Right lobe of liver (tissue), 6 donors: ENCODE results near the gene LIPG. TPM values are rescaled to one million over a fixed set of nuclear protein-coding genes. Genes with fewer than 3 reads are reported as not detected.

Experiments used
- ATAC-seq, 4 donors: fragments of 200-7000 bp; cut with Tn5 transposase; one replicate each; pipeline ENCODE4 v1.9.1; 2020; ENCODE audit warnings: mild to moderate bottlenecking in 4 of 4, moderate library complexity in 4 of 4
- DNase-seq, 3 donors: peaks; one replicate each; pipeline ENCODE4 v3.0.0-alpha.2; 2020
- H3K27ac ChIP-seq, 3 donors: fragments of 200-600 bp; one replicate each; pipeline ENCODE4 v1.8.0; 2022
- H3K27me3 ChIP-seq, 2 donors: fragments of 200-600 bp; one replicate each; pipeline ENCODE4 v1.8.0; 2022
- H3K36me3 ChIP-seq, 4 donors: fragments of 200-600 bp; sonication (generic) in 1 of 4; one replicate each; pipeline versions ENCODE4 v1.5.1 to v1.8.0; 2017 to 2022; ENCODE audit warnings: control low read depth in 1 of 4
- H3K4me1 ChIP-seq, 4 donors: fragments of 200-600 bp; sonication (generic) in 1 of 4; one replicate each; pipeline versions ENCODE4 v1.5.1 to v1.8.0; 2017 to 2022; ENCODE audit warnings: control low read depth in 1 of 4
- H3K4me3 ChIP-seq, 3 donors: fragments of 200-600 bp; one replicate each; pipeline ENCODE4 v1.8.0; 2022
- H3K9me3 ChIP-seq, 4 donors: fragments of 200-600 bp; sonication (generic) in 1 of 4; one replicate each; pipeline versions ENCODE4 v1.5.1 to v1.8.0; 2017 to 2022; ENCODE audit warnings: control low read depth in 1 of 4
- CTCF ChIP-seq, 4 donors: fragments of 200-600 bp in 3 of 4; fragments of 450-650 bp in 1 of 4; IDR thresholded peaks; one replicate each; pipeline versions ENCODE4 v1.5.1 to v1.8.0; 2016 to 2022; ENCODE audit warnings: antibody characterized with exemption in 4 of 4, mild to moderate bottlenecking in 2 of 4
- POLR2A ChIP-seq: fragments of 450-650 bp; IDR thresholded peaks from one replicate; pipeline ENCODE4 v1.6.1; 2017; ENCODE audit warnings: antibody characterized with exemption, mild to moderate bottlenecking
- WGBS: methylation state at CpG from one replicate; pipeline ENCODE4 v1.1.6; 2018; ENCODE audit warnings: low coverage, low lambda C conversion rate; ENCODE audit not compliant: insufficient coverage; ENCODE audit errors: missing lambda C conversion rate; 5-methylcytosine and 5-hydroxymethylcytosine counted together
- intact Hi-C, 2 donors: fragments of 100-400 bp; cut with DNase I; formaldehyde crosslinking; loops; one replicate each; pipeline versions ENCODE4 v1.11.2 to v1.14.1; 2022
- total RNA-seq, 6 experiments: library from RNA; depleted of rRNA in 2 of 6; stranded (reverse); fragments of >200 nt in 2 of 6; fragmentation: NEBNext Ultra II Directional in 3 of 6; extraction: Animal tissue kit (Norgen Biotek cat#: 25700) in 3 of 6; gene quantifications; one replicate each; pipeline versions ENCODE4 v1.1.0 to v1.2.4, GENCODE V29; 2016 to 2023
- donor health status: DM: no; HTN: yes; CAD: no.
- donor health status: DM: no; HTN: no; CAD: no.
- donor health status: DM: no; HTN: no; CAD: no.
- donor health status: DM: no; HTN: yes; CAD: no.
- donor health status: DM: no; HTN: yes; CAD: no.

LIPG gene
- total RNA-seq, 6 experiments from 2014 or later, result 35.0 to 120 (median 59.1) TPM

- no peaks in the 10 kb centered on the region for H3K36me3 ChIP-seq
- no peak for DNase-seq
- H3K4me3 ChIP-seq, result no peak overlapping the region
- intact Hi-C loops, result no loop called here
- no peak overlapping the region for H3K27ac ChIP-seq
- H3K4me1 ChIP-seq, result peaks cover 0 to 3% (median 0%) of the 10 kb centered on the region in 4 donors
- no peaks in the 10 kb centered on the region for H3K27me3 ChIP-seq
- 90% methylated on average over 4 of the region's 4 CpGs for WGBS
- H3K9me3 ChIP-seq, result peaks cover 0 to 5% (median 2%) of the 10 kb centered on the region in 4 donors
- ATAC-seq, result no peak
- TF ChIP-seq CTCF (IDR thresholded peaks at IDR 0.05) (no peak), POLR2A (no peak)
Observed at GRCh38 chr18:49601211-49601610, 39.4 kb downstream of the LIPG start.

- intact Hi-C loops, result no loop called here
- DNase-seq, result no peak
- Histone ChIP-seq H3K4me3 (no peak overlapping the region), H3K36me3 (no peaks in the 10 kb centered on the region), H3K27me3 (no peaks in the 10 kb centered on the region), H3K9me3 (peaks cover 0 to 5% (median 2%) of the 10 kb centered on the region in 4 donors), H3K27ac (no peak overlapping the region), H3K4me1 (no peaks in the 10 kb centered on the region)
- ATAC-seq, result no peak
- WGBS, result 100% methylated on average over 4 of the region's 4 CpGs
- no peak for TF ChIP-seq POLR2A
- TF ChIP-seq CTCF (IDR thresholded peaks at IDR 0.05), result no peak
Observed at GRCh38 chr18:49608366-49609255, 46.8 kb downstream of the LIPG start.

- H3K36me3 ChIP-seq, result no peaks in the 10 kb centered on the region
- TF ChIP-seq CTCF (IDR thresholded peaks at IDR 0.05), result no peak
- TF ChIP-seq POLR2A, result no peak
- no peak overlapping the region for H3K4me3 ChIP-seq
- no peak overlapping the region for H3K27ac ChIP-seq
- intact Hi-C loops, result no loop called here
- H3K4me1 ChIP-seq, result no peaks in the 10 kb centered on the region
- DNase-seq, result no peak
- no peaks in the 10 kb centered on the region for H3K27me3 ChIP-seq
- no peak for ATAC-seq
- 81% methylated on average over 2 of the region's 3 CpGs for WGBS
- H3K9me3 ChIP-seq, result peaks cover 0 to 5% (median 2%) of the 10 kb centered on the region in 4 donors
Observed at GRCh38 chr18:49609256-49610021, 47.6 kb downstream of the LIPG start.

GRCh38 chr18:49610022-49610445 lies 48.2 kb downstream of the LIPG start:
- WGBS, result 93% methylated on average over 3 of the region's 3 CpGs
- Histone ChIP-seq H3K9me3 (peaks cover 0 to 5% (median 1%) of the 10 kb centered on the region in 4 donors), H3K36me3 (no peaks in the 10 kb centered on the region), H3K4me3 (no peak overlapping the region), H3K4me1 (no peaks in the 10 kb centered on the region), H3K27ac (no peak overlapping the region), H3K27me3 (no peaks in the 10 kb centered on the region)
- ATAC-seq, result no peak
- intact Hi-C loops, result no loop called here
- no peak for DNase-seq
- TF ChIP-seq CTCF (IDR thresholded peaks at IDR 0.05) (no peak), POLR2A (no peak)
